Measurements from ENCODE around the gene CXCL14. TPM values are rescaled to one million over a fixed set of nuclear protein-coding genes. Genes with fewer than 3 reads are reported as not detected.

Gene CXCL14
- total and polyA plus RNA-seq, 2 experiments from 2014 or later: 1.7 TPM; not detected in 1

- peak; percentile 6; the same call in 1 of the 3 replicates for ATAC-seq
- TF ChIP-seq ZNF114 (CRISPR knock-in tag; IDR thresholded peaks at IDR 0.05): no peak
- no peak for TF ChIP-seq ZNF462 (CRISPR knock-in tag; IDR thresholded peaks at IDR 0.05)
- no peak for TF ChIP-seq EZH2 (IDR thresholded peaks at IDR 0.05; ENCODE audit: low read depth, unreplicated experiment)
- no peak for TF ChIP-seq POLR2AphosphoS5 (IDR thresholded peaks at IDR 0.05; ENCODE audit: low read depth)
- no peak for TF ChIP-seq JUNB (IDR thresholded peaks at IDR 0.05; ENCODE audit: unreplicated experiment)
- no peak for TF ChIP-seq ETS1 (IDR thresholded peaks at IDR 0.05)
- no peak for TF ChIP-seq EZH2phosphoT487 (IDR thresholded peaks at IDR 0.05; ENCODE audit: unreplicated experiment)
- no peak; a peak in 1 of 4 replicates for TF ChIP-seq CTCF (conservative IDR thresholded peaks at IDR 0.05; ENCODE audit: low read depth in 2 of 2)
Observed at GRCh38 chr5:135566422-135567400, 12.1 kb downstream of the CXCL14 start.

More at GRCh38 chr5:135566422-135567400, 12.1 kb downstream of the CXCL14 start:
- no peaks in the 10 kb centered on the region for H3F3A ChIP-seq (replicated peaks; ENCODE audit: low read depth)
- H3K4me2 ChIP-seq: no peak overlapping the region
- DNase-seq (ENCODE audit: low spot score): no peak
- 0 out of 2 replicates have a peak overlapping the region, but pooled peaks have one; percentile 3 for H2AFZ ChIP-seq
- Mint-ChIP-seq H3K9me3 (no peaks in the 10 kb centered on the region), H3K4me3 (no peak overlapping the region), H3K4me1 (peaks cover 34% of the 10 kb centered on the region), H3K36me3 (ENCODE audit: low read depth) (no peaks in the 10 kb centered on the region), H3K27ac (no peak overlapping the region), H3K27me3 (ENCODE audit: insufficient read depth, low read depth, poor library complexity) (peaks cover 21% of the 10 kb centered on the region)
- H4K20me1 ChIP-seq (replicated peaks; ENCODE audit: insufficient read depth): no peaks in the 10 kb centered on the region
- no peaks in the 10 kb centered on the region for H3K9me2 ChIP-seq (ENCODE audit: insufficient read depth)
- no peak overlapping the region for H3K4me3 ChIP-seq
- peaks cover 21% of the 10 kb centered on the region for H3K4me1 ChIP-seq (ENCODE audit: insufficient read depth)
- H3K36me3 ChIP-seq (ENCODE audit: insufficient read depth): no peaks in the 10 kb centered on the region
- 0 out of 2 replicates have a peak, but pooled peaks cover 13% of the 10 kb centered on the region for H3K27me3 ChIP-seq (ENCODE audit: insufficient read depth)
- H3K79me2 ChIP-seq (replicated peaks; ENCODE audit: insufficient read depth): no peaks in the 10 kb centered on the region
- H3K27ac ChIP-seq (ENCODE audit: low read depth): no peak overlapping the region
